K562 treated with DMSO at 1 percent for 48 hours (cell line): ENCODE measurements around the gene OR2W1. TPM values are rescaled to one million over a fixed set of nuclear protein-coding genes. Genes with fewer than 3 reads are reported as not detected.

ENCODE experiments used
- total RNA-seq: library from RNA; unstranded; fragments of 300-600 nt; gene quantifications from 2 replicates; pipeline ENCODE4 v1.2.3, GENCODE V29; 2022; ENCODE audit warnings: low replicate concordance; ENCODE audit errors: extremely low read depth

Gene OR2W1, protein sequence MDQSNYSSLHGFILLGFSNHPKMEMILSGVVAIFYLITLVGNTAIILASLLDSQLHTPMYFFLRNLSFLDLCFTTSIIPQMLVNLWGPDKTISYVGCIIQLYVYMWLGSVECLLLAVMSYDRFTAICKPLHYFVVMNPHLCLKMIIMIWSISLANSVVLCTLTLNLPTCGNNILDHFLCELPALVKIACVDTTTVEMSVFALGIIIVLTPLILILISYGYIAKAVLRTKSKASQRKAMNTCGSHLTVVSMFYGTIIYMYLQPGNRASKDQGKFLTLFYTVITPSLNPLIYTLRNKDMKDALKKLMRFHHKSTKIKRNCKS
- total RNA-seq = not detected in 2 replicates

GRCh38 chr6:29045075-29045474, at the start of gene OR2W1:
OR2W1 (minus strand) TSS chr6:29045175; CDS start chr6:29045175, 0 bp downstream.

GRCh38 chr6:29087213-29087612, 42.2 kb upstream of the OR2W1 start, which contains the start of gene OR2B3:
OR2B3 (minus strand) TSS chr6:29087313; CDS start chr6:29087248, 65 bp downstream.

GRCh38 chr6:29005183-29005885, 39.6 kb downstream of the OR2W1 start, which contains the start of gene ZNF311:
ZNF311 (minus strand) TSS chr6:29005315; CDS start chr6:29003954, 1,361 bp downstream.

Other genes with a start within 250 kb of the OR2W1 start
- 332 TPM in 1 of 2 replicates, not detected in the other for gene TRIM27, start 121.2 kb downstream of the OR2W1 start, total RNA-seq
- gene ZNF311, start 39.9 kb downstream of the OR2W1 start, total RNA-seq = not detected in 2 replicates
- not detected in 2 replicates for gene OR2B3, start 42.1 kb upstream of the OR2W1 start, total RNA-seq
- gene OR2J1, start 54.3 kb upstream of the OR2W1 start, total RNA-seq = not detected in 2 replicates
- gene OR2J3, start 62.9 kb upstream of the OR2W1 start, total RNA-seq = not detected in 2 replicates
- not detected in 2 replicates for gene OR2J2, start 125.7 kb upstream of the OR2W1 start, total RNA-seq